GM12878 (cell line): ENCODE data around the gene ITGB2. TPM values are rescaled to one million over a fixed set of nuclear protein-coding genes. Genes with fewer than 3 reads are reported as not detected.
A peak's percentile ranks its signal among the peaks of the same experiment; 100 is the strongest.

Source experiments
- BHLHE40 ChIP-seq, 2 experiments: fragments of 450-650 bp in 1 of 2; IDR thresholded peaks; 2 replicates each; pipeline ENCODE4 v1.6.1; 2011 to 2017; ENCODE audit warnings: low read depth in 2 of 2, borderline replicate concordance in 1 of 2, improper control_type of control experiment in 1 of 2, low read length in 1 of 2, mild to moderate bottlenecking in 1 of 2
- BRCA1 ChIP-seq: IDR thresholded peaks from 2 replicates; pipeline ENCODE4 v1.6.1; 2011; ENCODE audit warnings: low read depth, low read length, improper control_type of control experiment
- CREB1 ChIP-seq: IDR thresholded peaks from 2 replicates; pipeline ENCODE4 v1.6.1; 2012; ENCODE audit warnings: low read depth, mild to moderate bottlenecking, inconsistent platforms
- DPF2 ChIP-seq: fragments of 450-650 bp; IDR thresholded peaks from 2 replicates; pipeline ENCODE4 v1.6.1; 2017; ENCODE audit warnings: mild to moderate bottlenecking
- EGR1 ChIP-seq, 2 experiments: IDR thresholded peaks; 1 replicate in 1 of 2; 2 replicates in 1 of 2; pipeline ENCODE4 v1.6.1; 2011 to 2012; ENCODE audit warnings: low read depth in 2 of 2, low read length in 2 of 2, borderline replicate concordance in 1 of 2, mild to moderate bottlenecking in 1 of 2, moderate library complexity in 1 of 2
- ETV6 ChIP-seq, 2 experiments: fragments of 450-650 bp in 1 of 2; IDR thresholded peaks in 1 of 2; conservative IDR thresholded peaks in 1 of 2; 2 replicates each; pipeline ENCODE4 v1.6.1; 2014; ENCODE audit warnings: antibody characterized with exemption in 1 of 2, borderline replicate concordance in 1 of 2, low read depth in 1 of 2, mild to moderate bottlenecking in 1 of 2, moderate library complexity in 1 of 2
- IKZF2 ChIP-seq, 2 experiments: fragments of 450-650 bp; IDR thresholded peaks; 2 replicates each; pipeline ENCODE4 v1.6.1; 2017; ENCODE audit warnings: mild to moderate bottlenecking in 2 of 2, moderate library complexity in 2 of 2
- KDM1A ChIP-seq: fragments of 200-600 bp; sonication (generic); IDR thresholded peaks from 2 replicates; pipeline ENCODE4 v1.6.1; 2016; ENCODE audit warnings: borderline replicate concordance
- NBN ChIP-seq: fragments of 450-650 bp; IDR thresholded peaks from 2 replicates; pipeline ENCODE4 v1.6.1; 2016
- PRDM15 ChIP-seq: fragments of 450-650 bp; formaldehyde crosslinking; IDR thresholded peaks from 2 replicates; pipeline ENCODE4 v1.4.0; 2020; ENCODE audit warnings: mild to moderate bottlenecking, moderate library complexity
- SMARCA5 ChIP-seq: fragments of 450-650 bp; IDR thresholded peaks from 2 replicates; pipeline ENCODE4 v1.6.1; 2017; ENCODE audit warnings: mild to moderate bottlenecking
- TCF12 ChIP-seq: IDR thresholded peaks from 2 replicates; pipeline ENCODE4 v1.6.1; 2011; ENCODE audit warnings: low read depth, mild to moderate bottlenecking, low read length
- ZBTB11 ChIP-seq: fragments of 450-650 bp; formaldehyde crosslinking; IDR thresholded peaks from 2 replicates; pipeline ENCODE4 v1.5.0; 2022; ENCODE audit warnings: mild to moderate bottlenecking, missing genetic modification characterization
- ZNF217 ChIP-seq: fragments of 450-650 bp; IDR thresholded peaks from 2 replicates; pipeline ENCODE4 v1.6.1; 2017; ENCODE audit warnings: antibody characterized with exemption, mild to moderate bottlenecking
- polyA plus RNA-seq, 11 experiments: library from polyadenylated mRNA; depleted of rRNA in 4 of 11; unstranded in 6 of 11; stranded (reverse) in 5 of 11; fragments of >200 nt; fragmentation: Nextera tagmentation in 4 of 11; fragmentation: Illumina TruSeq in 1 of 11; extraction: Ambion mirVana in 4 of 11; extraction: Trizol in 1 of 11; gene quantifications; 1 replicate in 1 of 11; 2 replicates in 10 of 11; pipeline versions ENCODE4 v1.2.1 to v1.2.3, GENCODE V29; 2011 to 2016; ENCODE audit warnings: inconsistent platforms in 2 of 11, missing spikeins in 2 of 11, low read depth in 1 of 11
- total RNA-seq, 4 experiments: library from RNA; depleted of rRNA in 3 of 4; stranded (reverse); fragments of >200 nt in 3 of 4; fragmentation: Illumina TruSeq in 1 of 4; extraction: Trizol in 1 of 4; gene quantifications; 2 replicates each; pipeline versions ENCODE4 v1.2.1 to v1.2.3, GENCODE V29; 2013 to 2021
- TF ChIP-seq, protein P1 (sequence below): fragments of 450-650 bp; IDR thresholded peaks from 2 replicates; pipeline ENCODE4 v1.6.1; 2016; ENCODE audit warnings: mild to moderate bottlenecking

Gene ITGB2
- total and polyA plus RNA-seq, 10 of the 15 experiments (the other 5 are each of a cell fraction or from before 2014, with no cell fraction given): 8.0 to 172 (median 58.9) TPM

DNA sequence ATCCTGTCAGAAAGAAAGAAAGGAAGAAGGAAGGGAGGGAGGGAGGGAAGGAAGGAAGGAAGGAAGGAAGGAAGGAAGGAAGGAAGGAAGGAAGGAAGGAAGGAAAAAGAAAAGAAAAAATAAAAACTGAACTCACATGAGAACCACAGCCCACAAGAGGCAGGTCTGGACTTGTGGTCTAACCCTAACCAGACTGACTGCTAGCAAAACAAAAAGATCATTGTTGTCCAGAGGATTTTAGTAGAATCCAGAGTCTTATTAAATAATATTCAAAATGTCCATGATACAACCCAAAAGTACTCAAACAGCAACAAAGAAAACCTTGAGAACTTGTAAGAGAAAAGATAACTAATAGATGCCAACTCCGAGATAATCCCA, 4.7 kb upstream of the ITGB2 start (continued):
- TF ChIP-seq PRDM15 (CRISPR knock-in tag): no peak
- TF ChIP-seq, protein P1, sequence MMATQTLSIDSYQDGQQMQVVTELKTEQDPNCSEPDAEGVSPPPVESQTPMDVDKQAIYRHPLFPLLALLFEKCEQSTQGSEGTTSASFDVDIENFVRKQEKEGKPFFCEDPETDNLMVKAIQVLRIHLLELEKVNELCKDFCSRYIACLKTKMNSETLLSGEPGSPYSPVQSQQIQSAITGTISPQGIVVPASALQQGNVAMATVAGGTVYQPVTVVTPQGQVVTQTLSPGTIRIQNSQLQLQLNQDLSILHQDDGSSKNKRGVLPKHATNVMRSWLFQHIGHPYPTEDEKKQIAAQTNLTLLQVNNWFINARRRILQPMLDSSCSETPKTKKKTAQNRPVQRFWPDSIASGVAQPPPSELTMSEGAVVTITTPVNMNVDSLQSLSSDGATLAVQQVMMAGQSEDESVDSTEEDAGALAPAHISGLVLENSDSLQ: peak; percentile 22; the same call in 1 of the 2 replicates
- no peak for TF ChIP-seq ZNF217
- no peak for TF ChIP-seq SMARCA5
- TF ChIP-seq ETV6 (conservative IDR thresholded peaks at IDR 0.05 in 1 of 2, IDR thresholded peaks at IDR 0.05 in 1 of 2; ENCODE audit: borderline replicate concordance in 1 of 2, low read depth in 1 of 2): peak in 1 of 2 experiments; percentile 99; a peak in 2 of 4 replicates
- no peak for TF ChIP-seq TCF12
- peak; percentile 62 to 82; a peak in 3 of 4 replicates for TF ChIP-seq IKZF2 (IDR thresholded peaks at IDR 0.05)
- peak; percentile 22 to 28; a peak in 1 of 4 replicates for TF ChIP-seq BHLHE40 (IDR thresholded peaks at IDR 0.05; ENCODE audit: borderline replicate concordance in 1 of 2, low read depth in 2 of 2, low read length in 1 of 2)
- TF ChIP-seq ZBTB11: no peak
- TF ChIP-seq DPF2: 0 out of 2 replicates have a peak, but pooled peaks have one; percentile 28
- TF ChIP-seq CREB1: no peak
- peak; percentile 93 for TF ChIP-seq NBN
- no peak for TF ChIP-seq BRCA1
- peak in 1 of 2 experiments; percentile 59; a peak in 1 of 3 replicates for TF ChIP-seq EGR1 (IDR thresholded peaks at IDR 0.05; ENCODE audit: borderline replicate concordance in 1 of 2, low read depth in 2 of 2, low read length in 2 of 2)
- no peak for TF ChIP-seq KDM1A
